GM12872 (cell line): Measurements from ENCODE around the gene KLC4.

Experiments used
- TF ChIP-seq, protein P1 (sequence below): IDR thresholded peaks from 3 replicates; pipeline ENCODE4 v1.5.1; 2011; ENCODE audit warnings: low read depth, mild to moderate bottlenecking, low read length, moderate library complexity; ENCODE audit not compliant: insufficient read depth

The KLC4 gene

DNA sequence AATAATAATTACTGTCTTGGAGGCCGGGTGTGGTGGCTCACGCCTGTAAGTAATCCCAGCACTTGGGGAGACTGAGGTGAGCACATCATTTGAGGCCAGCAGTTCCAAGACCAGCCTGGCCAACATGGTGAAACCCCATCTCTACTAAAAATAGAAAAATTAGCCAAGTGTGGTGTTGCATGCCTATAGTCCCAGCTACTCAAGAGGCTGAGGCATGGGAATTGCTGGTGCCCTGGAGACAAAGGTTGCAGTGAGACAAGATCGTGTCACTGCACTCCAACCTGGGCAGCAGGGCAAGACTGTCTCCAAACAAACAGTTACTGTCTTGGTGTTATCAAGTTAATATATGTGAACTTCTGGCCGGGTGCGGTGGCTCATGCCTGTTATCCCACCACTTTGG lies 33.1 kb upstream of the KLC4 start:
- TF ChIP-seq, protein P1, sequence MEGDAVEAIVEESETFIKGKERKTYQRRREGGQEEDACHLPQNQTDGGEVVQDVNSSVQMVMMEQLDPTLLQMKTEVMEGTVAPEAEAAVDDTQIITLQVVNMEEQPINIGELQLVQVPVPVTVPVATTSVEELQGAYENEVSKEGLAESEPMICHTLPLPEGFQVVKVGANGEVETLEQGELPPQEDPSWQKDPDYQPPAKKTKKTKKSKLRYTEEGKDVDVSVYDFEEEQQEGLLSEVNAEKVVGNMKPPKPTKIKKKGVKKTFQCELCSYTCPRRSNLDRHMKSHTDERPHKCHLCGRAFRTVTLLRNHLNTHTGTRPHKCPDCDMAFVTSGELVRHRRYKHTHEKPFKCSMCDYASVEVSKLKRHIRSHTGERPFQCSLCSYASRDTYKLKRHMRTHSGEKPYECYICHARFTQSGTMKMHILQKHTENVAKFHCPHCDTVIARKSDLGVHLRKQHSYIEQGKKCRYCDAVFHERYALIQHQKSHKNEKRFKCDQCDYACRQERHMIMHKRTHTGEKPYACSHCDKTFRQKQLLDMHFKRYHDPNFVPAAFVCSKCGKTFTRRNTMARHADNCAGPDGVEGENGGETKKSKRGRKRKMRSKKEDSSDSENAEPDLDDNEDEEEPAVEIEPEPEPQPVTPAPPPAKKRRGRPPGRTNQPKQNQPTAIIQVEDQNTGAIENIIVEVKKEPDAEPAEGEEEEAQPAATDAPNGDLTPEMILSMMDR, result no peak

DNA sequence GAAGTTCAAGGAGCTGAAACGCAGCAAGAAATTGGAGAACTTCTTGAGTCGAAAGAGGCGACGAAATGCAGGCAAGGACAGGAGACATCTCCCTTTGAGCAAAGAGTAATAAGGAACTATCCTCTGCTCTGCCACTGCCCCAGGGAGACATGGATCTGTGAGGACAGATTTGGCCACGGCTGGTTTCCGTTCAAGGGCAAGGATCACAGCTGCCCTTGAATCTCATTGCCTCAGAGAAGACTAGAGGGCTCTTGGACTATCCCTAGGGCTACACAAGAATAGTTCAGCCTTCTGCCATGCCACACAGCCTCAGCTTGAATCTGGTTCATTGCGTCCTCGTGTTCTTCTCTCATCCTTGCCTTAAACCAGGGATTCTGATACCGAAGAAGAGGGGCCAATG lies 30.3 kb upstream of the KLC4 start:
- TF ChIP-seq, protein P1, result no peak

DNA sequence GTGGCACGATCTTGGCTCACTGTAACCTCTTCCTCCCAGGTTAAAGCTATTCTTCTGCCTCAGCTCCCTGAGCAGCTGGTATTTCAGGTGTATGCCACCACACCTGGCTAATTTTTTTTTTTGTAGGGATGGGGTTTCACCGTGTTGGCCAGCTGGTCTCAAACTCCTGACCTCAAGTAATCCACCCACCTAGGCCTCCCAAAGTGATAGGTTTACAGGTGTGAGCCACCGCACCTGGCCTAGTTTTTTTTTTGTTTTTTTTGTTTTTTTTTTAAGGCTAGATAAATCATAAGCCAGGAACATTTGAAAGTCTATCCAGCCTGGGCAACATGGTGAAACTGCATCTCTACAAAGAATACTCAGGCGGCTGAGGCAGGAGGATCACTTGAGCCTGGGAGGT lies 27.1 kb upstream of the KLC4 start:
- TF ChIP-seq, protein P1, result no peak

DNA sequence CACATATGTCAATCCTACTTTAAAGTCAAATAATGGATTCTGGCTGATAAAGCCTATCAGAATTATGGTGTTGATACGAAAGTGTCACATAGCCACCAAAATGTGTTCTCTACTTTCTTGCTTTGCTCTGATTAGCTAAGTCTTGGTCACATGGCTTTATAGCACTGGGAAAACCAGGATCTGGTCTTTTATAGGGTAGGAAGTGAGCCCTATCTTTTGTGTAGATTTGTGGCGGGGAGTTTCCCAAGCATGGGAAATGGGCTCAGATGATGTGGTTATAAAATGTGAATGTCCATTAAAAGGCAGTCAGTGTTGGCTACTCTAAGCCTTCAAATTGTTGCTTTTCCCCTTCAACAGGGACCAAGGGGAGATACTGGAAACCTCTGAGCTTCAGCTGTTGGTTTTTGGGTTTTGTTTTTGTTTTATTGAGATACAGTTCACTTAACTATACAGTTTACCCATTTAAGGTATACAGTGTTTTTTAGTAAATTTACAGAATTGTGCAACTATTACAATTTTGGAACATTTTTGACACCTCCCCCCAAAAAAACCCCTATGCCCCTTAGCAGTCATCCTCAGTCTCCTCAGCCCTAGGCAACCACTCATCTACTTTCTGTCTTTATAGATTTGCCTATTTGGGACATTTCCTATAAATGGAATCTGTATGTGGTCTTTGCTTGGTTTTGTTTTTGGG lies 25.8 kb upstream of the KLC4 start:
- TF ChIP-seq, protein P1, result no peak

DNA sequence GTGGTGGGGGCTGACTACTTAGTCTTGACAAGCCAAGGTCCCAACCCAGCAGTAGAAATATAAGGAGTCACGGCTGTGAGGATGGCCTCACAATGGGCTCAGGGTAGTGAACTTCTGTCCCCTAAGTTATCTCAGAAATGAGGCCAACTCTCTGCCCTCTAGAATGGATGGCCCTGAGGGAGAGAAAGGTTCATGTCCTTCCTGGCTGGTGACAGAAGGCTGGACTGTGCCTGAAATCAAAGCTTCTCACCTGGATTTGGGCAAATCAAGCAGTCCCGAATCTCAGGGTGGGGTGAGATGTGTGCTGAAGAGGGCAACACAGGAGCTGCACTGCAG lies 25.3 kb upstream of the KLC4 start:
- TF ChIP-seq, protein P1, result no peak

DNA sequence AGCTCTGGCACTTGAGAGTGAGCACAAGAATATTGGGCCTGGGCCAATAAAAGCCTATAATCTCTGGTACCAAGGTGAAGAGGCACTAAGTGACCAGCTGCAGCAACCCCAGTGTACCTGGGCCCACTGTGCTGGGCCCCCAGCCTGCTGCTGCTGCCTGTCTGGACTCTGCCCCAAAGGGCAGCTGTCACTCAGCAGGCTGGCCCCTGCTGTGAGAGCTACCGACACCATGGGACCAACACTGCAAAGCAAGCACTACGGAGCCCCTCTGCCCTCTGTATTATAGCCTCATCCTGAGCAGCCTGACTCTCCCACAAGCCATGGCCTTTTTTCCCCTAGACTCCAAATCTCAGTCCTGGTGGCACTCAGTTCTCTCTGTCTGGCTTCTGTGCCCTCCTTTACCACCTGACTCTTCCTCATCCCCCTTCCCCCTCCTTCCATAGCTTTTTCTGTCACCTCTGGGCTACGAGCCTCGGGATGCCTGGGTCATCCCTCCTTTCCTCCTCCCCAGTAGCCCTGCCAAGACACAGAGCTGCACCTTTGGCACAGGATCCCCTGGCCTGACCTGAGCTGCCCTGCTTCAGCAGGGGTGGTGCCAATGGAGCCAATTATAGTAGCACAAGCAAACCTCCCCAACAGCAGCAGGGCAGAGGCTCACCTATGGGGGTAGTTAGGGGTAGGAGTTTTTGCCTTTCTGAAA lies 23.8 kb upstream of the KLC4 start:
- TF ChIP-seq, protein P1, result no peak

DNA sequence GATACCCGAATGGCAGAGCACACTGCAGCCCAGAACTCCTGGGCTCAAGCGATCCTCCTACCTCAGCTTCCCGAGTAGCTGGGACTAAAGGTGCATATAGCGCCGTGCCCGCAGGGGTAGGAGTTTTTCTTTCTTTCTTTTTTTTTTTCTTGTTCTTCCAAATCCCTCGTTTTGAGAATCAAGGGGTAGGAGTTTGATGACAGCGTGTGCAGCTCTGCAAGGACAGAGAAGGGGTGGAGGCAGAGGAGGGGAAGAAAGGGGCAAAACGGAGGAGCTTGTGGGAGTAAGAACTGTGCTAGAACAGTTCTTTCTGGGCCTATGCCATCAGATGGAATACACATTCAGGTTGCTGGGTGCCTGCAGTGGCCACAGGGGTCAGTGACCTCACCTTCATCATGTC lies 22.7 kb upstream of the KLC4 start:
- TF ChIP-seq, protein P1, result no peak
